GM23248 (cell line): ENCODE results near the gene GRK3. TPM values are rescaled to one million over a fixed set of nuclear protein-coding genes. Genes with fewer than 3 reads are reported as not detected.
A peak's percentile ranks its signal among the peaks of the same experiment; 100 is the strongest.

Source experiments
- DNase-seq: peaks from one replicate; pipeline ENCODE4 v3.0.0-alpha.2; 2015
- H2AFZ ChIP-seq: fragments of 200-600 bp; sonication (generic); 2 replicates; pipeline ENCODE4 v1.6.1; 2016; ENCODE audit warnings: antibody characterized with exemption
- H3F3A ChIP-seq: fragments of 200-600 bp; sonication (generic); 2 replicates; pipeline ENCODE4 v1.6.1; 2016; ENCODE audit warnings: mild to moderate bottlenecking, antibody characterized with exemption, mixed run types; ENCODE audit not compliant: insufficient read depth
- H3K27ac ChIP-seq: fragments of 200-600 bp; sonication (generic); 2 replicates; pipeline ENCODE4 v1.5.1; 2016; ENCODE audit warnings: mild to moderate bottlenecking
- H3K27me3 ChIP-seq: fragments of 200-600 bp; sonication (generic); replicated peaks from 2 replicates; pipeline ENCODE4 v1.6.1; 2016; ENCODE audit warnings: mild to moderate bottlenecking; ENCODE audit not compliant: insufficient read depth
- H3K36me3 ChIP-seq: fragments of 200-600 bp; sonication (generic); 2 replicates; pipeline ENCODE4 v1.6.1; 2016; ENCODE audit warnings: low read depth, mild to moderate bottlenecking
- H3K4me1 ChIP-seq: fragments of 200-600 bp; sonication (generic); 2 replicates; pipeline ENCODE4 v1.6.1; 2016; ENCODE audit warnings: mild to moderate bottlenecking; ENCODE audit not compliant: insufficient read depth
- H3K4me2 ChIP-seq: fragments of 200-600 bp; sonication (generic); one replicate; pipeline ENCODE4 v1.6.1; 2016; ENCODE audit warnings: mild to moderate bottlenecking; ENCODE audit not compliant: unreplicated experiment
- H3K4me3 ChIP-seq: fragments of 200-600 bp; sonication (generic); 2 replicates; pipeline ENCODE4 v1.5.1; 2016; ENCODE audit warnings: mild to moderate bottlenecking
- H3K79me2 ChIP-seq: fragments of 200-600 bp; sonication (generic); 2 replicates; pipeline ENCODE4 v1.6.1; 2016; ENCODE audit warnings: mild to moderate bottlenecking; ENCODE audit not compliant: insufficient read depth
- H3K9ac ChIP-seq: fragments of 200-600 bp; sonication (generic); 2 replicates; pipeline ENCODE4 v1.6.1; 2016; ENCODE audit warnings: mild to moderate bottlenecking
- H3K9me2 ChIP-seq: fragments of 200-600 bp; sonication (generic); 2 replicates; pipeline ENCODE4 v1.6.1; 2016; ENCODE audit warnings: mixed run types, mild to moderate bottlenecking, moderate library complexity; ENCODE audit not compliant: insufficient read depth
- H3K9me3 ChIP-seq: fragments of 200-600 bp; sonication (generic); one replicate; pipeline ENCODE4 v1.6.1; 2017; ENCODE audit warnings: low read depth
- H4K20me1 ChIP-seq: fragments of 200-600 bp; sonication (generic); 2 replicates; pipeline ENCODE4 v1.6.0; 2016; ENCODE audit not compliant: insufficient read depth
- EZH2 ChIP-seq: fragments of 200-600 bp; sonication (generic); IDR thresholded peaks from 2 replicates; pipeline ENCODE4 v1.6.1; 2018; ENCODE audit warnings: antibody characterized with exemption, mild to moderate bottlenecking; ENCODE audit not compliant: insufficient read depth, poor library complexity, severe bottlenecking
- EZH2phosphoT487 ChIP-seq: fragments of 200-600 bp; sonication (generic); IDR thresholded peaks from 2 replicates; pipeline ENCODE4 v1.6.1; 2018; ENCODE audit warnings: antibody characterized with exemption, moderate library complexity, mild to moderate bottlenecking, low read depth; ENCODE audit not compliant: insufficient read depth
- WGBS, 2 experiments: methylation state at CpG; one replicate each; pipeline ENCODE4 v1.1.6; 2015 to 2017; ENCODE audit warnings: low lambda C conversion rate in 2 of 2, low coverage in 1 of 2; ENCODE audit errors: missing lambda C conversion rate in 2 of 2; 5-methylcytosine and 5-hydroxymethylcytosine counted together
- in situ Hi-C: fragments of 300-500 bp; cut with MboI; formaldehyde crosslinking; loops from 2 replicates; pipeline ENCODE4 v1.15.0; 2020
- polyA plus RNA-seq: library from polyadenylated mRNA; unstranded; fragments of >200 nt; fragmentation: Nextera tagmentation; extraction: Ambion mirVana; gene quantifications from 2 replicates; pipeline ENCODE4 v1.2.1, GENCODE V29; 2016
- total RNA-seq: library from RNA; depleted of rRNA; stranded (reverse); fragments of >200 nt; shearing (Covaris generic); gene quantifications from 2 replicates; pipeline ENCODE4 v1.2.3, GENCODE V29; 2014

The GRK3 gene
- total and polyA plus RNA-seq, 2 experiments from 2014 or later: 0.08 to 0.11 TPM

DNA sequence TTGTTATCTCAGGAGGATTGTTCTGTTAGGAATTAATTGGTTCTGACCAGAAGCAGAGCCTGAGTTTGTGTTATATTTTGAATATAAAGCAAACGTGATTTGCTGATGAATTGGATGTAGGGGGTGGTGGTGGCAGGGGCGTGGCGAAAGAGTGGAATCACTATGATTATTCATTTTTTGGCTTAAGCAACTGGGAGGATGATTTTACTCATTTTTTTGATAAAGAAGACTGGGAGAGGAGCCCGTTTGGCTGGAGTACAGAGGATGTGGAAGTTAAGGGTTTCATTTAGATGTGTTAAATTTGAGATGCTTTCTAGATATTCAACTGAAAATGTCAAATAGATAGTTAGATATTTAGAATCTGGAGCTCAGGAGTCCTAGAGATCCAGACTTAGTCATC, 94.2 kb downstream of the GRK3 start:
- Histone ChIP-seq H3K79me2 (no peaks in the 10 kb centered on the region), H4K20me1 (no peaks in the 10 kb centered on the region), H3K4me3 (no peak overlapping the region), H3K9me2 (no peaks in the 10 kb centered on the region), H3K27me3 (peaks cover 6% of the 10 kb centered on the region), H3K9ac (no peak overlapping the region), H3K27ac (no peak overlapping the region), H3K4me1 (no peaks in the 10 kb centered on the region), H3K4me2 (no peak overlapping the region), H3K36me3 (no peaks in the 10 kb centered on the region), H3K9me3 (no peaks in the 10 kb centered on the region), H3F3A (no peaks in the 10 kb centered on the region), H2AFZ (no peak overlapping the region)
- 4 to 5% methylated on average over 4 of the region's 4 CpGs for WGBS, 2 experiments
- in situ Hi-C loops: no loop called here
- DNase-seq: peak; percentile 11
- TF ChIP-seq EZH2phosphoT487 (no peak), EZH2 (no peak)

DNA sequence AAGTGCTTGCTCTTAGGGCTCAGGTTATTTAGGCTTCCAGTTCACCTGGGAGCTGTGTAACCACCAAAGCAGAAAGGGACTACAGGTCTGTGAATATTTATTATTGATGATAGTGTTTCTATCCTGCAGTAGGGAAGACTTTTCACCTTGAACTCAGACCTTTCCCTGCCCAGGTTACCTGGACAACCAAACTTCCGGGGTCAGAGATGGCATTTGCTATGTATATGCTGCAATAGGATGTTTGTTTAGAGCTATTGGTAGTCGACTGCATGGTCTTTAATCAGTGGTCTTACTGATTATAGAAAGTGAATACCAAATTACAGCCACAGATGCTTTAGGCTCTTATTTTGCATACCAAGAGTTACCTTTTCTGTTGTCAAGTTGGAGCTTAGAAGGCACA, 94.9 kb downstream of the GRK3 start:
- H3K9me3 ChIP-seq: no peaks in the 10 kb centered on the region
- H2AFZ ChIP-seq: no peak overlapping the region
- no peaks in the 10 kb centered on the region for H3K36me3 ChIP-seq
- no peak overlapping the region for H3K27ac ChIP-seq
- no peak overlapping the region for H3K4me3 ChIP-seq
- H3F3A ChIP-seq: no peaks in the 10 kb centered on the region
- no peak overlapping the region for H3K4me2 ChIP-seq
- WGBS, 2 experiments: 48 to 51% methylated on average over 2 of the region's 2 CpGs
- TF ChIP-seq EZH2: no peak
- no peak for TF ChIP-seq EZH2phosphoT487
- H4K20me1 ChIP-seq: no peaks in the 10 kb centered on the region
- no peaks in the 10 kb centered on the region for H3K9me2 ChIP-seq
- H3K9ac ChIP-seq: no peak overlapping the region
- H3K27me3 ChIP-seq: peaks cover 6% of the 10 kb centered on the region
- in situ Hi-C loops: no loop called here
- no peaks in the 10 kb centered on the region for H3K4me1 ChIP-seq
- no peak for DNase-seq
- H3K79me2 ChIP-seq: no peaks in the 10 kb centered on the region

DNA sequence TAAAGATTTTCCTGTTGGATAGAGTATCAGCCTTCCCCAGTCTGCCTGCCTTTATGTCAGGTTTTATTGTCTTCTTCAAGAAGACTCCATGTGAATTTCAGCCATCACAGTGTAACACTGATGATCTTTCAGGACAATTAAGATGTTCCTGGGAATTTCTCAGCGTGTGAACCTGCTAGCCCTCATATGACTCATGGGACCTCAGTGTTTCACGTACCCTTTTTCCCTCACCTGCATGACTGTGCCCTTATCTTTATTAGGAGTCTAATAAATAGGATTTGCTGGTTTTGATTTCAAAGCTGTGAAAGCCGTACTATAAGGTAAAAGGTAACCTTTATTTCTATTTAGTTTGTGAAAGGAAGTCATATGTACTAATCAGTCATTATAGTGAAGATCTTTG, 95.9 kb downstream of the GRK3 start:
- Histone ChIP-seq H3K36me3 (no peaks in the 10 kb centered on the region), H3K27me3 (peaks cover 6% of the 10 kb centered on the region), H3K9me3 (no peaks in the 10 kb centered on the region), H4K20me1 (no peaks in the 10 kb centered on the region), H3K9me2 (no peaks in the 10 kb centered on the region), H3K27ac (no peak overlapping the region), H3K79me2 (no peaks in the 10 kb centered on the region), H3K4me1 (no peaks in the 10 kb centered on the region), H3K4me3 (no peak overlapping the region), H3F3A (no peaks in the 10 kb centered on the region), H3K9ac (no peak overlapping the region), H2AFZ (no peak overlapping the region), H3K4me2 (no peak overlapping the region)
- no peak for TF ChIP-seq EZH2
- TF ChIP-seq EZH2phosphoT487: no peak
- DNase-seq: no peak
- in situ Hi-C loops: no loop called here
- 57 to 64% methylated on average over 3 of the region's 3 CpGs for WGBS, 2 experiments

DNA sequence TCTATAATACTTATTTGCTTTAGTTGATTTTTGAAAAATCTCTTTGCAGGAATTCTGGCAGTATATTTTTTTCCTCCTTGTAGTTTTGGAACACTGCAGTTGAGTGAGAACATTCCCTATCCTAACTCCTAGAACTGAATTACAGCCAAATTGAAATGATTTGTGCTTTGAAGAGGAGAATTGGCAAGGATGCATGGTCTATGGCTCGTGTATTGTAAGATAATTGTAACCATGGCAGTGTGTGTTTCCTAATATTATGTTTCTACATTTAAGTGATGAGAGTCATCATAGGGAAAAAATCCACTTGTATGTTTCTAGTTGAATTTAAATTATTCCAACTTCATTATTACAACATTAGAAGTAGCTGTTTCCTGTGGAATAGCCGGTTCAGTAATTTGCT, 96.6 kb downstream of the GRK3 start:
- TF ChIP-seq EZH2phosphoT487: no peak
- TF ChIP-seq EZH2: no peak
- H3K27ac ChIP-seq: no peak overlapping the region
- DNase-seq: peak; percentile 15

DNA sequence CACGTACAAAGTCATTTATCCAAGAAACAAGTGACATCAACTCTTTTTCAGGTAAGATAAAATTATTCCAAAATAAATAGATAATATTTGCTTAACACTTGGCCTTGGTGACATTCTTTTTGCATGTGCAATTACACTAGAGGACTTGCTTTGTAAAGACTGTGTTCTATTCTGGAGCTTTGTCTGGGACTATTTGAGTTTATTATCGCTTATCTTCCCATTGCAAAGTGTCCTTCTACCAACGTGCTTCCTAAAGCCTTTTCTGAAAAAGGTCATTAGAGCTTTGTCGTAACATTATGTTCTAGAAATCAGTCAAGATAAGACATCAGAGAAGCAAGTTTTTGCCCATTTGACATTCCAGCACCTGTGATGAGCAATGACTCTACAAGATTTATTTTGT, 99.2 kb downstream of the GRK3 start:
- H2AFZ ChIP-seq: no peak overlapping the region
- 65 to 76% methylated on average over 4 of the region's 4 CpGs for WGBS, 2 experiments
- DNase-seq: no peak
- no peak overlapping the region for H3K27ac ChIP-seq
- in situ Hi-C loops: no loop called here
- H3K4me1 ChIP-seq: peaks cover 8% of the 10 kb centered on the region
- no peak overlapping the region for H3K4me2 ChIP-seq
- no peaks in the 10 kb centered on the region for H3K9me3 ChIP-seq
- no peaks in the 10 kb centered on the region for H4K20me1 ChIP-seq
- H3K79me2 ChIP-seq: no peaks in the 10 kb centered on the region
- peaks cover 6% of the 10 kb centered on the region for H3K27me3 ChIP-seq
- no peaks in the 10 kb centered on the region for H3F3A ChIP-seq
- no peaks in the 10 kb centered on the region for H3K36me3 ChIP-seq
- H3K9me2 ChIP-seq: no peaks in the 10 kb centered on the region
- TF ChIP-seq EZH2: no peak
- no peak for TF ChIP-seq EZH2phosphoT487
- no peak overlapping the region for H3K9ac ChIP-seq
- no peak overlapping the region for H3K4me3 ChIP-seq

More for the DNA sequence above, 96.6 kb downstream of the GRK3 start:
- Histone ChIP-seq H3F3A (no peaks in the 10 kb centered on the region), H3K4me3 (no peak overlapping the region), H3K4me2 (no peak overlapping the region), H2AFZ (no peak overlapping the region), H3K79me2 (no peaks in the 10 kb centered on the region), H4K20me1 (no peaks in the 10 kb centered on the region), H3K9me2 (no peaks in the 10 kb centered on the region), H3K9me3 (no peaks in the 10 kb centered on the region), H3K36me3 (no peaks in the 10 kb centered on the region), H3K27me3 (peaks cover 6% of the 10 kb centered on the region), H3K4me1 (no peaks in the 10 kb centered on the region), H3K9ac (no peak overlapping the region)
- WGBS, 2 experiments: 19 to 23% methylated on average over 2 of the region's 2 CpGs
- in situ Hi-C loops: no loop called here
